RWPE1 (cell line): ENCODE data around the gene MBNL2.

ENCODE experiments used
- CTCF ChIA-PET: fragments of 350-600 bp; sonication (Branson Sonifier 250); formaldehyde crosslinking; extraction: SDS; loops from one replicate; lab custom pipeline; 2021; lab: Yijun Ruan, JAX
- POLR2A ChIA-PET: fragments of 400-600 bp; formaldehyde crosslinking; extraction: SDS; loops from one replicate; lab custom pipeline; 2020; ENCODE audit warnings: antibody characterized with exemption; ENCODE audit not compliant: low non-redundant PET; lab: Yijun Ruan, JAX
- DNase-seq: peaks from one replicate; pipeline ENCODE4 v3.0.0; 2012; ENCODE audit warnings: low spot score
- H3K27ac ChIP-seq: fragments of 450-650 bp; 2 replicates; pipeline ENCODE4 v1.5.1; 2017
- CTCF ChIP-seq: fragments of 450-650 bp; conservative IDR thresholded peaks from 2 replicates; pipeline ENCODE4 v1.5.1; 2017; ENCODE audit warnings: low read depth, mild to moderate bottlenecking

MBNL2 gene

GRCh38 chr13:97261254-97262005, 39.3 kb downstream of the MBNL2 start:
- ChIA-PET CTCF (no interaction called here), POLR2A (no interaction called here)
- no peak for TF ChIP-seq CTCF
- DNase-seq, result no peak
- H3K27ac ChIP-seq, result peak overlapping the region; percentile 24; the same call in 1 of the 2 replicates

GRCh38 chr13:97262058-97262457, 39.9 kb downstream of the MBNL2 start:
- no peak for DNase-seq
- no peak for TF ChIP-seq CTCF
- CTCF ChIA-PET, result no interaction called here
- POLR2A ChIA-PET, result no interaction called here
- peak overlapping the region; percentile 24; the same call in 1 of the 2 replicates for H3K27ac ChIP-seq

- POLR2A ChIA-PET, result no interaction called here
- CTCF ChIA-PET, result no interaction called here
- no peak for DNase-seq
- TF ChIP-seq CTCF, result no peak
- H3K27ac ChIP-seq, result no peak overlapping the region
Observed at GRCh38 chr13:97263160-97263559, 41.0 kb downstream of the MBNL2 start.

- no peak for DNase-seq
- CTCF ChIA-PET, result no interaction called here
- H3K27ac ChIP-seq, result no peak overlapping the region
- POLR2A ChIA-PET, result no interaction called here
- TF ChIP-seq CTCF, result no peak
Observed at GRCh38 chr13:97264663-97265062, 42.5 kb downstream of the MBNL2 start.

GRCh38 chr13:97266332-97266731, 44.2 kb downstream of the MBNL2 start:
- ChIA-PET CTCF (interaction anchor here (1.2 kb wide), 1 partner anchor 12 kb away, joined by 5 read pairs; no protein-coding TSS in a partner anchor), POLR2A (no interaction called here)
- DNase-seq, result no peak
- no peak for TF ChIP-seq CTCF
- H3K27ac ChIP-seq, result no peak overlapping the region

GRCh38 chr13:97266772-97267417, 44.8 kb downstream of the MBNL2 start:
- ChIA-PET CTCF (interaction anchor here (1.2 kb wide), 1 partner anchor 13 kb away, joined by 5 read pairs; no protein-coding TSS in a partner anchor), POLR2A (no interaction called here)
- no peak for TF ChIP-seq CTCF
- H3K27ac ChIP-seq, result no peak overlapping the region
- DNase-seq, result no peak
